HG02610 (cell line): ENCODE measurements around the gene PTK7.

Source experiments
- ATAC-seq: cut with Tn5 transposase; IDR thresholded peaks from one replicate; pipeline ENCODE4 v1.9.1; 2021; ENCODE audit warnings: mild to moderate bottlenecking, moderate library complexity; ENCODE audit not compliant: unreplicated experiment

Gene PTK7

GRCh38 chr6:43082806-43083655, 6.9 kb downstream of the PTK7 start:
- no peak for ATAC-seq

- peak; percentile 74 for ATAC-seq
Observed at GRCh38 chr6:43086022-43086658, 10.0 kb downstream of the PTK7 start.

- peak; percentile 39 for ATAC-seq
Observed at GRCh38 chr6:43088654-43089056, 12.5 kb downstream of the PTK7 start.

GRCh38 chr6:43089467-43089866, 13.4 kb downstream of the PTK7 start:
- ATAC-seq: no peak

- ATAC-seq: no peak
Observed at GRCh38 chr6:43089874-43090558, 13.9 kb downstream of the PTK7 start.

- ATAC-seq: no peak
Observed at GRCh38 chr6:43090559-43090956, 14.4 kb downstream of the PTK7 start.

- ATAC-seq: no peak
Observed at GRCh38 chr6:43091020-43091419, 14.9 kb downstream of the PTK7 start.

- no peak for ATAC-seq
Observed at GRCh38 chr6:43091436-43091991, 15.4 kb downstream of the PTK7 start.

GRCh38 chr6:43092635-43093034, 16.5 kb downstream of the PTK7 start:
- ATAC-seq: no peak

GRCh38 chr6:43093436-43094289, 17.5 kb downstream of the PTK7 start:
- ATAC-seq: no peak

GRCh38 chr6:43095939-43096338, 19.8 kb downstream of the PTK7 start:
- ATAC-seq: peak; percentile 72

GRCh38 chr6:43096451-43097097, 20.5 kb downstream of the PTK7 start:
- ATAC-seq: no peak

- no peak for ATAC-seq
Observed at GRCh38 chr6:43097098-43097489, 21.0 kb downstream of the PTK7 start.

- no peak for ATAC-seq
Observed at GRCh38 chr6:43097502-43097901, 21.4 kb downstream of the PTK7 start.

GRCh38 chr6:43101497-43101896, 25.4 kb downstream of the PTK7 start:
- no peak for ATAC-seq

- ATAC-seq: no peak
Observed at GRCh38 chr6:43103253-43103876, 27.3 kb downstream of the PTK7 start.

GRCh38 chr6:43105538-43106222, 29.6 kb downstream of the PTK7 start:
- no peak for ATAC-seq

- no peak for ATAC-seq
Observed at GRCh38 chr6:43107344-43108062, 31.4 kb downstream of the PTK7 start.
